GM19025 (cell line): ENCODE results near the gene DHRS1.
"Not testable (repeated sequence)": the region's sequence is repeated elsewhere in the genome, so short reads cannot be mapped to it uniquely, and the experiment has no call there.

ENCODE experiments used
- ATAC-seq: cut with Tn5 transposase; IDR thresholded peaks from one replicate; pipeline ENCODE4 v1.9.1; 2021; ENCODE audit warnings: mild to moderate bottlenecking, low read depth, moderate library complexity; ENCODE audit not compliant: unreplicated experiment

Gene DHRS1

DNA sequence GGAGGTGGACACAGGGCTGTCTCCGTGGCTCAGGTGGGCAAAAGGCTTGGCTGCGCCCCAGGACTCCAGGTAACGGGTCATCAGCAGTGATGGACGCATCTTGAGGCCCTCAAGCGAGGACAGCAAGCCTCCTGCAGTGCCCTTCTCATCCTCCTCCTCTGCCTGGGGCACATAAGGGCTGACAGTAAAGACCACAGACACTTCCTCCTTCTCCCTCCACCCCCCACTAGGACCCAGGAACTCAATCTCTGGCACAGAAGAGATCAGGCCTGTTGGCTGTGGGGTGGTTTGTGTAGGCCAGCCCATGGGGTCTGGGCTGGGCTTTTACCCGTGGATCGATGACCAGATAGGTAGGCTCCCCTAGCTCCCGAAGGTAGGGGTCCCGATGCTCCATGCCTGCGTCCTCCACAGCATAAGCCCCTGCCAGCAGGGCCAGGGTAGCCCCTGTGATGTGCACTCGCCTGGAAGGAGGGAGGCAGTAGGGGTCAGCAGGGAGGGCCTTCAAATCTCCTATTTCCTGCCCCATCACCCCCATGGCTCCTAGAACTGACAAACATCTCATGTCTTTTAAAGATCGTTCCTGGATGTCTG lies 29.6 kb upstream of the DHRS1 start:
- no peak for ATAC-seq

DNA sequence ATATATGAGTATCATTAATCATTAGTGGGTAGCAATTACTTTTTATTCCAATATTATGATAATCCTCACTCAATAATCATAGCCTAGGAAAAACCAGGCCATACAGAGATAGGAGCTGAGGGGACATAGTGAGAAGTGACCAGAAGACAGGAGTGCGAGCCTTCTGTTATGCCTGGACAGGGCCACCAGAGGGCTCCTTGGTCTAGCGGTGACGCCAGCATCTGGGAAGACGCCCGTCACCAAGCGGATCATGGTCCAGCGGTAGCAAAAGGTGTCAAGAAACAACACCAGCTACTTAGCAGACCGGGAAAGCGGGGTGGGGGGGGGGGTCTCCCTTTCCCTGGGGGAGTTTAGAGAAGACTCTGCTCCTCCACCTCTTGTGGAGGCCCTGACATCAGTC lies 28.3 kb upstream of the DHRS1 start:
- not testable (repeated sequence) for ATAC-seq

DNA sequence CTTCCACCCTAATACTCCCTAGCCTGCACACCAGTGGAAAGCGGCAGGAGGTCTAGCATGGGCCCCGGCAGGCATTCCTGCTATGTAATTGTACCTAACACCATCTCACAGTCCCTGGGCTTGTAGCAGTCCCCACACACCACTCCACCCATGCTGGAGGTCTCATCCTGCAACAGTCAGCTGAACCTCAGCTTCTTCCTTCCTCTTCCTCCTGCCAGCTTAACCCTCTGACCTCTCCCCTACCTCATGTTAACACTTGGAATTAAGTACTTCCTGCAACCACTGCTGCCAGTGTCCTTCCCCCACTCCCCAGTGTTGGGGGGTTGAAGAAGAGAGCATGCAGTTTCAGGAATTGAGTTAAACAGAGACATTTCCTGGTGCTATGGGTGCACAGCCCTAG lies 27.7 kb upstream of the DHRS1 start:
- ATAC-seq = no peak

DNA sequence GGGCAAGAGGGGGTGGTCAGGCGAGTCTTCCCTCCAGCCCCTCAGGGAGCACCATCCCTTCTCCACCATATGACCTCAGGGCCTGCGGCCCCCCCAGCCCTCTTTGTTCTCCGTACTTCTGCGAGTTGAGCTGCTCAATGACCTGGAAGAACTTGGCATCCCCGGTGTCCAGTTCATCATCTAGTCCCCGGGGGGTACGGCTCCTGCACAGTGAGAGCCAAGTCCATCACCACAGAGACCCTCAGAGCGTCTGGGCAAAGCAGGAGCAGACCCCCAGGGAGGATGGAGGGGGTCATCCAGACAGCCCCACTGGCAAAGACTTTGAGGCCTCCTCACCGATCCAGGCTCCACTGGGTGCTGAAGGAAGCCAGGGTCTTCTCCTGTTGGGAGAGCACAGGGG lies 26.4 kb upstream of the DHRS1 start:
- ATAC-seq = no peak

GRCh38 chr14:24325041-24325530 lies 25.5 kb upstream of the DHRS1 start:
- no peak for ATAC-seq

- ATAC-seq = no peak
These were observed 24.4 kb upstream of the DHRS1 start for GRCh38 chr14:24324024-24324423.

GRCh38 chr14:24323341-24323740 lies 23.8 kb upstream of the DHRS1 start:
- ATAC-seq = no peak

DNA sequence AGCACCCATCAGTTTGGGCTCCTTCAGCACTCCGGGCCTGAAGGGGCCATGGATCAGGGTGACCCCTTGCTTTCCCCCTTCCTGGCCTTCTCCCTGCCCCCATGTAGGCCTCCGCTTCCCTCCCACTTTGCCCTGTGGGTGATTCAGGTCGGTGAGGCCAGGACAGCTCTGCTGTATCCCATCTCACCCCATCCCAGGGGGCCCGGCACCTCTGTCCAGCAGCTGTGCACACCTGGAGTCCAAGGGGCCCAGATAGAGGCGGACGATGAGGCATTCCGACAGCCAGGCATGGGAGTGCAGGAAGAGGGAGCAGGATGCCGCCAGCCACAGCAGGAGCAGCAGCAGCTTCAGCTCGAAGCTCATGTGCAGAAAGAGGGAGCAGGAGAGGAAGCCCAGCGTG lies 23.1 kb upstream of the DHRS1 start:
- no peak for ATAC-seq

DNA sequence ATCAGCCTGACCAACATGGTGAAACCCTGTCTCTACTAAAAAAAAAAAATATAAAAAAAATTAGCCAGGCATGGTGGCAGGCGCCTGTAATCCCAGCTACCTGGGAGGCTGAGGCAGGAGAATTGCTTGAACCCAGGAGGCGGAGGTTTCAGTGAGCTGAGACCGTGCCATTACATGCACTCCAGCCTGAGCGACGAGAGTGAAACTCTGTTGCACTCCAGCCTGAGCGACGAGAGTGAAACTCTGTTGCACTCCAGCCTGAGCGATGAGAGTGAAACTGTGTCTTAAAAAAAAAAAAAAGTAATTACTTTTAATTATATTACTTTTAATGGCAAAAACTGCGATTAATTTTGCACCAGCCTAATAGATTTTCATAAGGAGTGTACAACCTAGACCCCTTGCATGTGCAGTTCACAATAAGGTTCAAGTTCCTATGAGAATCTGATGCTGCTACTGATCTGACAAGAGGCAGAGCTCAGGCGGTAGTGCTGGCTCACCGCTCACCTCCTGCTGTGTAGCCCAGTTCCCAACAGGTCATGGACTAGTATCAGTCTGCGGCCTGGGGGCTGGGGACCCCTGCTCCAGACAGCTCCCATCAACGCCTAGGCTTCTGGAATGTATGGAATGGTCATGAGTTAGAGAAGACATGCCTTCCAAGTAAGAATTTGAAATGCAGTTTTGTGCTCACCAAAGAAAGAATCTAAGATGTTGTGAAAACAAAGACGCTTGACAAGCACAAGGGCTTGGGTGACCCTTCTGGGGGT lies 21.8 kb upstream of the DHRS1 start:
- no peak for ATAC-seq

DNA sequence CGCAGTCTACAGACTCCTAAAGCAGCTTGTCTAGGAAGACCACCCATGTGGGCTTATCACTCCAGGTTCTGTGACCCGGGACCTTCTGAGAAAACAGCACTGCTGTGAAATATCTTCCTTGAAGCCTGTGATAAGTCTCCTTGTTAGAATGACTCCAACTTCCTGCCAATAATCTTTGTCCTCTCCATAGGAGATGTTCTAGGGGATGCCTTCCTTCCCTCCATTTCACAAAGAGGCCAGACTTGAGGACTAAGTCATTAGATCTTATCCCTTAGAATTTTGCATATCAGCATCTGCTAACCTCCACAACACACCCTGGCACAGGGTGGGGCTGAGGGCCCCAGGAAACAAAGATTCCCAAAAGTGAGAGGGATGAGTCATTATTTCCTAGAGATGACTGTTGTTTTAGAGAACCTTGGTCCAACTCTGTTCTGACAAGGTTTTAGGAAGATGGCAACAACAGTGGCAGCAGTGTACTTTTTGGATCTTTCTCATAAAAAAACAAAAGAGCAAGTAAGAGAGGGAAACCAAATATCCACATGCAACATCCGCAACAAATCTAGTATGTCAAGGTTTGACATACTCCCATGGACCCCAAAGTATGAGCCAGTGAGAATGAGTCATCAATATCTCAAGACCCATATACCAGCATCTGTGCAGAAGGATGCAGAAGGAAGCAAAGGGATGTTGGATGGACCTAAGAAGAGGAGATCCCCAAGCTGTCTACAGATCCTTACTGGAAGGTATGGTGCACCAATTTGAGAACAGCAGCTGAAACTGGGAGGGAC lies 17.8 kb upstream of the DHRS1 start:
- no peak for ATAC-seq

GRCh38 chr14:24316597-24316950 lies 17.0 kb upstream of the DHRS1 start:
- ATAC-seq = no peak

DNA sequence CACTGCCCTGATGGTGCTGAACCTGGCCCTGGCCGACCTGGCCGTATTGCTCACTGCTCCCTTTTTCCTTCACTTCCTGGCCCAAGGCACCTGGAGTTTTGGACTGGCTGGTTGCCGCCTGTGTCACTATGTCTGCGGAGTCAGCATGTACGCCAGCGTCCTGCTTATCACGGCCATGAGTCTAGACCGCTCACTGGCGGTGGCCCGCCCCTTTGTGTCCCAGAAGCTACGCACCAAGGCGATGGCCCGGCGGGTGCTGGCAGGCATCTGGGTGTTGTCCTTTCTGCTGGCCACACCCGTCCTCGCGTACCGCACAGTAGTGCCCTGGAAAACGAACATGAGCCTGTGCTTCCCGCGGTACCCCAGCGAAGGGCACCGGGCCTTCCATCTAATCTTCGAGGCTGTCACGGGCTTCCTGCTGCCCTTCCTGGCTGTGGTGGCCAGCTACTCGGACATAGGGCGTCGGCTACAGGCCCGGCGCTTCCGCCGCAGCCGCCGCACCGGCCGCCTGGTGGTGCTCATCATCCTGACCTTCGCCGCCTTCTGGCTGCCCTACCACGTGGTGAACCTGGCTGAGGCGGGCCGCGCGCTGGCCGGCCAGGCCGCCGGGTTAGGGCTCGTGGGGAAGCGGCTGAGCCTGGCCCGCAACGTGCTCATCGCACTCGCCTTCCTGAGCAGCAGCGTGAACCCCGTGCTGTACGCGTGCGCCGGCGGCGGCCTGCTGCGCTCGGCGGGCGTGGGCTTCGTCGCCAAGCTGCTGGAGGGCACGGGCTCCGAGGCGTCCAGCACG lies 16.4 kb upstream of the DHRS1 start:
- no peak for ATAC-seq

DNA sequence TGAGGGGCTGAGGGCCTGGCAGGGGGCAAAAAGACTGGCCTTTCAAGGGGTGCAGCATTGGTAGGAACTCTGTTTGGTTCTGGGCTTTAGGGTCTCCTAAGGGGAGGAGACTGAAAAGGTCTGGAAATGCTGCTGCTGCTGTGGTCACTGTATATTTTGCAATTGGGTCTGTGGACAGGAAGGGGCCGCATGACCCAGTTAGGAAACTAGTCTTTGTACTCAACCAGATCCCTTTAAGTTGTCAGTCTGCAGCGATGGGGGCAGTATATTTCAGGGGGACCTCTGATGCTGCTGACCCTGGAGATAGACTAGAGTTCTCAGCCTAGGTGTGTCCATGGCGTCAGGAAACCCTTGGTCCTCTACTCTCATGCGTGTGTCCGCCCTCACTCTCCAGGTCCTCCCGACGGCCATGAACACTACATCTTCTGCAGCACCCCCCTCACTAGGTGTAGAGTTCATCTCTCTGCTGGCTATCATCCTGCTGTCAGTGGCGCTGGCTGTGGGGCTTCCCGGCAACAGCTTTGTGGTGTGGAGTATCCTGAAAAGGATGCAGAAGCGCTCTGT lies 15.7 kb upstream of the DHRS1 start:
- no peak for ATAC-seq

DNA sequence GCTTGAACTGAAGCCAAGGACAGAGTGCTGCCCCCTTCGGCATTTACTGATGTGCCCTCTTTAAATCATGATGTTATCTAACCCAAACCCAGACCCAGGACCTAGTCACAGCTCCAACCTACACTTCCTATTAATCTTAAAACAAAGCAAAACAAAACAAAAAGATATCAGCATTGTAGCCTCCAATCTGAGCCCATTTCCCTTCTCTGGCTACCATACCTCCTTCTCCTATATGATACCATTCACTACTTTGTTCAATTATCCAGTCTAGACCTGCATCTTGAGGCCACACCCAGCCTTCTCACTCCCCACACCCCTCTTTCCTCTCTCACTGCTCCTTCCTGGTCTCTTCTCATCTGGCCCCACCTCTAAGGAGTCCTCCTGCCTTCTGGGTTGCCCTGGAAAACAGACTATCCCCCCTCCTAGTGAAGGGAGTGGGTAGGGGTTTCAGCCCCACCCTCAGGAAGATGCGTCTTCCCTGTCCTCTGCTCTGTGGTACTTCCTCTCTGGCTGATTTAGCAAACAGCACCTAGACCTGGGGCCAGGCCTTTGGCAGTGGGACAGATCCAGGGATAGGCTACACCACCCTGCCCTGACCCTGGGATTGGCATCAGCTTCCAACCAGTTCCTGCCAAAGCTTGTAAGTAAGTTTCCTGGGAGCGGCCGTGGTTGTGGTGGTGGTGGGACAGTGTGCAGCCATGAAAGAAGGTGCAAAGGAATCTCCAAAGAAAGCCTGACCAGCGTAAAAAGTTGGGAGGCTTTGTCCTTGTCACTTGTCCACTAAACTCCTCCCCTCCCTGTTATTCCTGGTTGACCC lies 15.0 kb upstream of the DHRS1 start:
- no peak for ATAC-seq

DNA sequence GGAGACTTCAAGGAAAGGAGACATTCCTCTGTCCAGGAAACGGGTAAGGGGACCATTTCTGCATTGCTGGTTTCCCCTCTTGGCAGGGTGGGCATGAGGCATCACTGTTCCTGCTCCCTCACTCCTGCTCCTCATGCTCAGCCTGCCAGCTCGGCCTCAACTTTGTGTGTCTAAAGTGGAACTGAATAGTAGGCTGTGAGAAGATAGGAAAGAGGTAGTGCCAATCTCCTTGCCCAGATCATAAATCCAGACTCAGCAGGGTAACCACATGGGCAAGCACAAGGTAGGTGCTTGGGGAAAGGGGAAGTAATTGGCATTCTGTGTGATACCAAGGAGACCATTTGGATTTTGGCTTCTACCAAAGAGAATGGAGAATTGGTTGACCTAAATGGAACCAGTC lies 14.3 kb upstream of the DHRS1 start:
- no peak for ATAC-seq

GRCh38 chr14:24312736-24313507 lies 13.3 kb upstream of the DHRS1 start:
- ATAC-seq = no peak

DNA sequence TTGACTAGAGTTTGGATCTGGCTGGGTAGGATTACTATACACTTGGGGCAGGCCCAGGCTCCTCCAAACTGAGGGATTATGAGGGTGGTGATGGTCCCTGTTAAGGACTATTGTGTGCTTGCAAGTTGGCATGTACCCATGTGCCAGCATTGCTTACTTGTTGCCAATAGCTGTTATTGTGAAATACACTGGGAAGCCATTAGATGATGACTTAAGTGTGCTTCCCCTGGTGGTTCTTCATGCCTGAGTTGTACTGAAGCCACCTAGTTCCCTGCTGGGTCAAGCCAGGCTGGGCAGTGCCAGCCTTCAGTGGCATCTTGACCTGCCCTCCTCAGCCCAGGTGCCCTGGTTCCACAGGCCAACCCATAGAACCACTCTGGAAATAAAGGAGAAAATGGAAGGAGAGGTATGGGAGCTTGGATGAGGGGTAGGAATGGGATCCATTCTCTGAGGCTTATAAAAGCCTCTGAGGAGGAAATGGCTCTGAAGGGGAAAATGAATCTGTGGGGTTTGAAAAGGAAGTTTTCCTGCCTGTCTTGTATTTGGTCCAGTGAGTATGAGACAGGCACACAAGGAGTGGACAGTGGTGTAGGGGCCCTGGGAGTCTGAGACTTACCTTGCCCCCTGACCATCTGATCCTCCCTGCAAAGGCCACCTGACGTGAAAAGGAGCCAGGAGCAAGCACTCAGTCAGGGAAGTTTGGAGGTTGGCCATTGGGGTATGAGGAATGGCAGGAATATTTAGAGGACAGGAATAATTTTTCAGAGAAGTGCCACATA lies 12.4 kb upstream of the DHRS1 start:
- no peak for ATAC-seq
